KMS-11 (cell line): Measurements from ENCODE around the gene LINGO1.

Source experiments
- H2AFZ ChIP-seq: fragments of 200-600 bp; sonication (generic); 2 replicates; pipeline ENCODE4 v1.6.1; 2016; ENCODE audit warnings: antibody characterized with exemption, mixed run types, low read depth
- H3K27ac ChIP-seq: fragments of 200-600 bp; sonication (generic); 2 replicates; pipeline ENCODE4 v1.6.1; 2016; ENCODE audit warnings: mild to moderate bottlenecking, mixed run types
- H3K27me3 ChIP-seq: fragments of 200-600 bp; sonication (generic); 2 replicates; pipeline ENCODE4 v1.6.1; 2017; ENCODE audit warnings: mild to moderate bottlenecking, low read depth, mixed run types, moderate library complexity; ENCODE audit not compliant: insufficient read depth
- H3K36me3 ChIP-seq: fragments of 200-600 bp; sonication (generic); 2 replicates; pipeline ENCODE4 v1.6.1; 2017; ENCODE audit warnings: mild to moderate bottlenecking, mixed run types; ENCODE audit not compliant: insufficient read depth
- H3K4me1 ChIP-seq: fragments of 200-600 bp; sonication (generic); 2 replicates; pipeline ENCODE4 v1.6.1; 2016; ENCODE audit warnings: mild to moderate bottlenecking, low read depth, mixed run types; ENCODE audit not compliant: poor library complexity, severe bottlenecking
- H3K4me2 ChIP-seq: fragments of 200-600 bp; sonication (generic); 2 replicates; pipeline ENCODE4 v1.7.0; 2016; ENCODE audit warnings: mild to moderate bottlenecking, mixed run types
- H3K4me3 ChIP-seq: fragments of 200-600 bp; sonication (generic); IDR thresholded peaks from 2 replicates; pipeline ENCODE4 v1.6.1; 2017; ENCODE audit warnings: low read depth, low read length, mixed read lengths; ENCODE audit not compliant: insufficient read depth
- H3K79me2 ChIP-seq: fragments of 200-600 bp; sonication (generic); 2 replicates; pipeline ENCODE4 v1.6.1; 2016; ENCODE audit warnings: low read depth, mixed run types; ENCODE audit not compliant: insufficient read depth
- H3K9ac ChIP-seq: fragments of 200-600 bp; sonication (generic); 2 replicates; pipeline ENCODE4 v1.6.1; 2016; ENCODE audit warnings: mild to moderate bottlenecking, mixed run types
- H4K20me1 ChIP-seq: fragments of 200-600 bp; sonication (generic); 2 replicates; pipeline ENCODE4 v1.6.1; 2016; ENCODE audit warnings: mild to moderate bottlenecking, mixed run types; ENCODE audit not compliant: insufficient read depth
- CTCF ChIP-seq: fragments of 200-600 bp; sonication (generic); conservative IDR thresholded peaks from 2 replicates; pipeline ENCODE4 v1.6.1; 2017; ENCODE audit warnings: low read depth, mild to moderate bottlenecking, antibody characterized with exemption, low read length, moderate library complexity, mixed read lengths

LINGO1 gene

GRCh38 chr15:77616072-77616471 lies 16.6 kb downstream of the LINGO1 start:
- H3K27me3 ChIP-seq, result peaks cover 31% of the 10 kb centered on the region; the same call in 1 of the 2 replicates
- no peaks in the 10 kb centered on the region for H3K79me2 ChIP-seq
- no peaks in the 10 kb centered on the region for H4K20me1 ChIP-seq
- H2AFZ ChIP-seq, result no peak overlapping the region
- H3K4me1 ChIP-seq, result no peaks in the 10 kb centered on the region
- H3K36me3 ChIP-seq, result no peaks in the 10 kb centered on the region
- no peak overlapping the region for H3K27ac ChIP-seq
- H3K4me3 ChIP-seq, result no peak overlapping the region
- H3K4me2 ChIP-seq, result no peak overlapping the region
- no peak for TF ChIP-seq CTCF
- no peak overlapping the region for H3K9ac ChIP-seq

DNA sequence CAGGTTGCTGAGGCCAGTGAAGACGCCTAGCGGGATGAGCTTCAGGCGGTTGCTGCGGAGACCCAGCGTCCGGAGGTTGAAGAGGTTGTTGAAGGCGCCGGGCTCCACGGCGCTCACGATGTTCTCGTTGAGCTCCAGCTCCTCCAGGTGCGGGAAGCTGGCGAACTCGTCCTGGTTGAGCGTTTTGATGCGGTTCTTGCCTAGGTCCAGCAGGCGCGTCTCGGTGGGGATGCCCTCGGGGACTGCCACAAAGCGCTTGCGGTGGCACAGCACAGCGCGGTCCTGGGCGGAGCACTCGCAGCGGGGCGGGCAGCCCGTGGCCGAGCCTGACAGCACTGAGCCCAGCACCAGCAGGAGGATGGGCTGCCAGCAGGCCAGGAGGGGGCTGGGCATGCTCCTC lies 17.2 kb downstream of the LINGO1 start:
- Histone ChIP-seq H3K4me3 (no peak overlapping the region), H3K27ac (no peak overlapping the region), H3K4me2 (no peak overlapping the region), H3K36me3 (no peaks in the 10 kb centered on the region), H3K79me2 (no peaks in the 10 kb centered on the region), H3K4me1 (no peaks in the 10 kb centered on the region), H4K20me1 (no peaks in the 10 kb centered on the region), H3K9ac (no peak overlapping the region), H2AFZ (no peak overlapping the region), H3K27me3 (peaks cover 25% of the 10 kb centered on the region; the same call in 1 of the 2 replicates)
- TF ChIP-seq CTCF, result no peak

DNA sequence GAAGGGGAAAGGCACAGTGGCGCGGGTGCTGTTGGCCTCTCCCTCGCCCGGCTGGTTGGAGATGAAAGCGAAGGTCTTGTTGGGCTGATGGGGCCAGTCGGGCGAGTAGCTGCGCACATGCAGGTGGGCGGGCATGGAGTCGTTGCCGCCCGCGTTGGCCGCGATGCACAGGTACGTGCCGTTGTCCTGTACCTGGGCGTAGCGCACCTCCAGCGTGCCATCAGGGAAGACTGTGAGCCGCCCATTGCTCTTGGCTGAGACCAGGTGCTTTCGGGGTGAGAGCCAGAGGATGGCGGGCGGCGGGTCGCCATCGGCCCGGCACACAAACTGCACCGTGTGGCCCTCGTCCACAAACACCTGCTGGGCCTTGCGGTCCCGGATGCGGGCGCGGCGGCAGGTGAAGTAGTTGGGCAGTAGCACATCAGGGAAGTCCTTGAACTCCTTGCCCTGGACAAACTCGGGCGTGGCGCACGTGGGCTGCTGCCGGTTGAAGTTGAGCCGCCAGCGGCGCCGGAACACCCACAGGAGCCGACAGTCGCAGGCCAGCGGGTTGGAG lies 18.4 kb downstream of the LINGO1 start:
- no peaks in the 10 kb centered on the region for H4K20me1 ChIP-seq
- no peak overlapping the region for H2AFZ ChIP-seq
- H3K9ac ChIP-seq, result no peak overlapping the region
- no peaks in the 10 kb centered on the region for H3K79me2 ChIP-seq
- TF ChIP-seq CTCF, result no peak
- no peaks in the 10 kb centered on the region for H3K4me1 ChIP-seq
- H3K27ac ChIP-seq, result no peak overlapping the region
- H3K4me3 ChIP-seq, result no peak overlapping the region
- no peaks in the 10 kb centered on the region for H3K36me3 ChIP-seq
- H3K4me2 ChIP-seq, result no peak overlapping the region
- H3K27me3 ChIP-seq, result peaks cover 19% of the 10 kb centered on the region; the same call in 1 of the 2 replicates

- peaks cover 19% of the 10 kb centered on the region; the same call in 1 of the 2 replicates for H3K27me3 ChIP-seq
- no peaks in the 10 kb centered on the region for H4K20me1 ChIP-seq
- H3K27ac ChIP-seq, result no peak overlapping the region
- no peak overlapping the region for H3K4me3 ChIP-seq
- TF ChIP-seq CTCF, result no peak
- H3K4me2 ChIP-seq, result no peak overlapping the region
- no peak overlapping the region for H2AFZ ChIP-seq
- no peaks in the 10 kb centered on the region for H3K4me1 ChIP-seq
- no peaks in the 10 kb centered on the region for H3K79me2 ChIP-seq
- no peak overlapping the region for H3K9ac ChIP-seq
- no peaks in the 10 kb centered on the region for H3K36me3 ChIP-seq
Measured at GRCh38 chr15:77613814-77614213, 18.9 kb downstream of the LINGO1 start.
